Small intestine (tissue), 7 donors: ENCODE measurements around the gene SYK. TPM values are rescaled to one million over a fixed set of nuclear protein-coding genes. Genes with fewer than 3 reads are reported as not detected.

Source experiments
- DNase-seq, 2 donors: peaks; one replicate each; pipeline versions ENCODE4 v3.0.0 to v3.0.0-alpha.2; 2013
- FAIRE-seq: peaks from 2 replicates; lab custom pipeline; 2012; peaks lifted over from hg19 to GRCh38; lab: Jason Lieb, UNC
- H3K27ac ChIP-seq, 3 donors: one replicate each; pipeline ENCODE4 v1.5.1; 2013; ENCODE audit warnings: low read length in 2 of 3, mild to moderate bottlenecking in 2 of 3, control low read depth in 1 of 3, inconsistent platforms in 1 of 3, low read depth in 1 of 3, moderate library complexity in 1 of 3
- H3K27me3 ChIP-seq, 3 donors: one replicate each; pipeline ENCODE4 v1.6.1; 2013; ENCODE audit warnings: low read length in 3 of 3, inconsistent platforms in 1 of 3; ENCODE audit not compliant: control insufficient read depth in 3 of 3, insufficient read depth in 3 of 3
- H3K36me3 ChIP-seq, 3 donors: one replicate each; pipeline ENCODE4 v1.6.1; 2013; ENCODE audit warnings: low read length in 3 of 3, inconsistent platforms in 1 of 3, low read depth in 1 of 3, mild to moderate bottlenecking in 1 of 3, moderate library complexity in 1 of 3; ENCODE audit not compliant: control insufficient read depth in 3 of 3, insufficient read depth in 2 of 3
- H3K4me1 ChIP-seq, 3 donors: one replicate each; pipeline ENCODE4 v1.6.1; 2013; ENCODE audit warnings: low read length in 2 of 3, inconsistent platforms in 1 of 3, low read depth in 1 of 3, mild to moderate bottlenecking in 1 of 3, moderate library complexity in 1 of 3; ENCODE audit not compliant: control insufficient read depth in 3 of 3, insufficient read depth in 2 of 3
- H3K4me3 ChIP-seq, 3 donors: one replicate each; pipeline ENCODE4 v1.5.1; 2013; ENCODE audit warnings: low read length in 3 of 3, control low read depth in 1 of 3, inconsistent platforms in 1 of 3, low read depth in 1 of 3, mild to moderate bottlenecking in 1 of 3, moderate library complexity in 1 of 3
- H3K9me3 ChIP-seq, 2 donors: one replicate each; pipeline ENCODE4 v1.6.1; 2013; ENCODE audit warnings: low read depth in 1 of 2, low read length in 1 of 2; ENCODE audit not compliant: control insufficient read depth in 2 of 2, insufficient read depth in 1 of 2
- WGBS, 3 donors: extraction: QIAGEN DNeasy Blood & Tissue Kit; methylation state at CpG; one replicate each; pipeline ENCODE4 v1.1.7; 2013; 5-methylcytosine and 5-hydroxymethylcytosine counted together
- polyA plus RNA-seq, 4 donors: library from polyadenylated mRNA; stranded (reverse) in 3 of 4; unstranded in 1 of 4; fragments of 200-250 nt in 3 of 4; fragments of 120-200 nt in 1 of 4; gene quantifications; one replicate each; pipeline versions ENCODE4 v1.2.1 to v1.2.3, GENCODE V29; 2013
- donor health status: healthy with polysubstance abuse.
- donor health status: control.
- donor health status: control.
- donor health status: Bipolar disorder and iron deficiency.
- donor health status: healthy.

Gene SYK
- polyA plus RNA-seq, 4 donors = 28.7 to 40.9 (median 31.7) TPM

DNA sequence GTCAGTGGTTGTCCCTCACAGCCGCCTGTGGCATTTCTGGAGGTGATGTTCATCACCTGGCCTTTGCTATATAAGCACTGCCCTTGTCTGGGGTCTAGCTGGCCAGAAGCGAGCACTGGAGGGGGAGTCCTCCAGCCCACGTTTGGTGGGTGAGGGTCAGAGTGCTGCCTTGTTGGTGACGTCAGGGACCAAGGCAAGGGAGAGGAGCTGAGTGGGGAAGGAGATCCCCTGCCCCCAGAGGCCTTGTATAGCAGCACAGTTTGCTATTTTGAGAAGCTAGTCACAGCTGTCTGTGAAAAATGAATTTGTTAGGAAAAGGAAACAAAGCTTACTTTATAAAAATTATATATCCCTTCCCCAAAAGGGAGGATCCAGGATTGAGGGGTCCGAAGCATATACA is 49.8 kb downstream of the SYK start:
- no peak overlapping the region for H3K27ac ChIP-seq
- H3K36me3 ChIP-seq = peaks cover 0 to 45% (median 6%) of the 10 kb centered on the region in 3 donors
- FAIRE-seq = no peak
- H3K4me3 ChIP-seq = no peak overlapping the region
- WGBS, 3 donors = 81 to 92% (median 83%) methylated on average over 5 of the region's 5 CpGs
- no peaks in the 10 kb centered on the region for H3K9me3 ChIP-seq
- H3K4me1 ChIP-seq = no peaks in the 10 kb centered on the region
- H3K27me3 ChIP-seq = no peaks in the 10 kb centered on the region
- no peak for DNase-seq

DNA sequence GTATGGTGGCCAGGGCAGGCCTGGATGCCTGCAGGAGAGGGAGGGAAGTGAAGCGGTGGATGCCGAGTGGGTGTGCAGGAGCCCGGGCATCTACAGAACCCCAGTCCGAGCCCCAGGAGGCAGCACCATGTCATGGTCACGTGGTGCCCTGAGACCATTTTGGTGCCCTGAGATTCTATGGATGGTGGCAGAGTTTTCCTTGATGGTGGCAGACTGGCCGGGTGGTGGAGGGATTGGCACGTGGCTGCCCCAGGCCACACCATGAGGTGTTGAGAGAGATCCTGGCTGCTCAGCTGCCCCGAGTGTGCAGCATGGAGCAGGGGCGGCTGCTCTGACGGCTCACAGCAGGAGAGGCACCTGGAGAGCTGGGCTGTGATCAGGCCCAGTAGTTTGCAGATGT is 52.3 kb downstream of the SYK start:
- Histone ChIP-seq H3K27ac (no peak overlapping the region), H3K27me3 (no peaks in the 10 kb centered on the region), H3K9me3 (no peaks in the 10 kb centered on the region), H3K36me3 (peaks cover 0 to 35% (median 6%) of the 10 kb centered on the region in 3 donors), H3K4me1 (no peaks in the 10 kb centered on the region), H3K4me3 (no peak overlapping the region)
- FAIRE-seq (no peak), DNase-seq (no peak)
- 89 to 96% (median 92%) methylated on average over 9 to 10 of the region's 10 CpGs for WGBS, 3 donors

- WGBS, 3 donors = 37 to 63% (median 44%) methylated on average over 8 of the region's 8 CpGs
- no peak overlapping the region for H3K27ac ChIP-seq
- H3K36me3 ChIP-seq = peaks cover 0 to 30% (median 6%) of the 10 kb centered on the region in 3 donors
- H3K4me3 ChIP-seq = no peak overlapping the region
- no peaks in the 10 kb centered on the region for H3K4me1 ChIP-seq
- H3K27me3 ChIP-seq = no peaks in the 10 kb centered on the region
- H3K9me3 ChIP-seq = no peaks in the 10 kb centered on the region
- DNase-seq = no peak
- FAIRE-seq = no peak
Observed at GRCh38 chr9:90854637-90855175, 53.1 kb downstream of the SYK start.

GRCh38 chr9:90855208-90855902 is 53.7 kb downstream of the SYK start:
- H3K36me3 ChIP-seq = peaks cover 0 to 30% (median 7%) of the 10 kb centered on the region in 3 donors
- no peak overlapping the region for H3K27ac ChIP-seq
- no peaks in the 10 kb centered on the region for H3K4me1 ChIP-seq
- WGBS, 3 donors = 50 to 65% (median 64%) methylated on average over 5 of the region's 5 CpGs
- no peak overlapping the region for H3K4me3 ChIP-seq
- H3K9me3 ChIP-seq = no peaks in the 10 kb centered on the region
- DNase-seq (no peak), FAIRE-seq (no peak)
- H3K27me3 ChIP-seq = no peaks in the 10 kb centered on the region

- FAIRE-seq = no peak
- Histone ChIP-seq H3K27ac (no peak overlapping the region), H3K4me1 (no peaks in the 10 kb centered on the region), H3K4me3 (no peak overlapping the region), H3K36me3 (peaks cover 0 to 39% (median 8%) of the 10 kb centered on the region in 3 donors), H3K9me3 (no peaks in the 10 kb centered on the region), H3K27me3 (no peaks in the 10 kb centered on the region)
- DNase-seq = no peak
- WGBS, 3 donors = 61 to 72% (median 64%) methylated on average over 6 of the region's 6 CpGs
Observed at GRCh38 chr9:90857091-90857490, 55.5 kb downstream of the SYK start.

DNA sequence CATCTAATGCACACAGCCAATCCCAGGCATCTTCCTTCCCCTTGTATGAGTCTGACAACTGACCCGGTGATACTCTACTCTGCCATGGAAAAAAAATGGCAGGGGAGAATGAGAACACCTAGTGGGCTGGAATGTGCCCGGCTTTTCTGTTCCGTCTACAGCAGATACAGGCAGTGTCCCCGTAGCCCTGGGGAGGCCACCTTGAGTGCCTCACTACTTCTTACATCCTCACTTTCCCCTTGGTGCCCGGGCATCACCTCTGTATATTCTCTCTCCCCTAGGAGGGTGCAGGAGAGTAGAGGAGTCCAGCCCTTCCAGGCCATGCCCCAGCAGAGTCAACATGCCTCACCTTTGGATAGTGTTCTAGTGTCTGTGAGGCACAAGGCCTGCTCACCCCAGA is 56.2 kb downstream of the SYK start:
- 88 to 93% (median 90%) methylated on average over 5 of the region's 5 CpGs for WGBS, 3 donors
- H3K4me3 ChIP-seq = no peak overlapping the region
- no peaks in the 10 kb centered on the region for H3K4me1 ChIP-seq
- no peak for FAIRE-seq
- H3K27ac ChIP-seq = no peak overlapping the region
- peaks cover 0 to 45% (median 14%) of the 10 kb centered on the region in 3 donors for H3K36me3 ChIP-seq
- DNase-seq = no peak
- H3K27me3 ChIP-seq = no peaks in the 10 kb centered on the region
- no peaks in the 10 kb centered on the region for H3K9me3 ChIP-seq

GRCh38 chr9:90858457-90858901 is 56.9 kb downstream of the SYK start:
- WGBS, 3 donors = 79 to 88% (median 88%) methylated on average over 4 of the region's 4 CpGs
- Histone ChIP-seq H3K36me3 (peaks cover 0 to 44% (median 15%) of the 10 kb centered on the region in 3 donors), H3K27me3 (no peaks in the 10 kb centered on the region), H3K4me1 (no peaks in the 10 kb centered on the region), H3K9me3 (no peaks in the 10 kb centered on the region), H3K4me3 (no peak overlapping the region), H3K27ac (no peak overlapping the region)
- no peak for FAIRE-seq
- DNase-seq = no peak

DNA sequence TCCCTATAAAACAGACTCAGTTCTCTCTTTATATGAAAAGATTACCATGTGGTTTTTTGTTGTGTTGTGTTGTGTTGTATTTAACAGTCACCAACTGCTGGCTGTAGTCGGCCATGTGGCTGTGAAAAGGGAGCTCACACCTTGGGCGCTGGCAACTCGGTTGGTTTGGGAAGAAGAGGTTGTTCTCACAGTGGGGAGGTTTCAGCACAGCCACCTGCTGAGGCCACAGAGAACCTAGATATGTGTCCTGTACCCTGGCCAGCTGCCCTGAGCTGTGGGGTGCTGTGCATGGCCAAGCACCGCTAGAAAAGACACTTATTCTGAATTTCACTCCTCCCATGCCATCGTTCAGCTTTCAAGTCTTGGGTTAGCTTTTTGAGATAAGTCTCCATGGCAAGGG is 58.8 kb downstream of the SYK start:
- H3K4me3 ChIP-seq = no peak overlapping the region
- FAIRE-seq (no peak), DNase-seq (no peak)
- H3K36me3 ChIP-seq = peaks cover 8 to 43% (median 20%) of the 10 kb centered on the region in 3 donors
- no peak overlapping the region for H3K27ac ChIP-seq
- WGBS, 3 donors = 86 to 93% (median 90%) methylated on average over 5 of the region's 5 CpGs
- H3K9me3 ChIP-seq = no peaks in the 10 kb centered on the region
- H3K4me1 ChIP-seq = no peaks in the 10 kb centered on the region
- no peaks in the 10 kb centered on the region for H3K27me3 ChIP-seq
